WTC11 (cell line): ENCODE data around the gene AMOTL1.

Source experiments
- ARID4B ChIP-seq: sonication (generic); formaldehyde crosslinking; IDR thresholded peaks from 2 replicates; pipeline ENCODE4 v1.8.0; 2023; ENCODE audit warnings: missing genetic modification reagents, mild to moderate bottlenecking, borderline replicate concordance
- CREM ChIP-seq: sonication (generic); formaldehyde crosslinking; IDR thresholded peaks from 2 replicates; pipeline ENCODE4 v1.8.1; 2022; ENCODE audit warnings: mild to moderate bottlenecking, missing genetic modification reagents, moderate library complexity
- KAT7 ChIP-seq: sonication (generic); formaldehyde crosslinking; IDR thresholded peaks from 2 replicates; pipeline ENCODE4 v1.8.1; 2023; ENCODE audit warnings: missing genetic modification reagents, mild to moderate bottlenecking, borderline replicate concordance
- MYBL2 ChIP-seq: sonication (generic); formaldehyde crosslinking; IDR thresholded peaks from 2 replicates; pipeline ENCODE4 v1.8.1; 2023; ENCODE audit warnings: mild to moderate bottlenecking, moderate library complexity, missing genetic modification reagents
- NFATC4 ChIP-seq: fragments of 250-450 bp; sonication (Bioruptor Pico); IDR thresholded peaks from 2 replicates; pipeline ENCODE4 v1.9.0; 2021; ENCODE audit warnings: mild to moderate bottlenecking
- NR1H2 ChIP-seq: sonication (generic); formaldehyde crosslinking; IDR thresholded peaks from 2 replicates; pipeline ENCODE4 v1.9.0; 2021; ENCODE audit warnings: mild to moderate bottlenecking, moderate library complexity, missing genetic modification reagents
- NR2C2 ChIP-seq: sonication (generic); formaldehyde crosslinking; IDR thresholded peaks from 2 replicates; pipeline ENCODE4 v1.8.0; 2022; ENCODE audit warnings: mild to moderate bottlenecking, missing genetic modification reagents
- NR3C1 ChIP-seq: sonication (generic); formaldehyde crosslinking; conservative IDR thresholded peaks from 2 replicates; pipeline ENCODE4 v1.8.1; 2023; ENCODE audit warnings: low read depth, mild to moderate bottlenecking, missing genetic modification reagents
- SP1 ChIP-seq: sonication (generic); formaldehyde crosslinking; conservative IDR thresholded peaks from 2 replicates; pipeline ENCODE4 v1.8.1; 2022; ENCODE audit warnings: missing genetic modification reagents
- ZMAT4 ChIP-seq: fragments of 250-450 bp; sonication (Bioruptor Pico); IDR thresholded peaks from 2 replicates; pipeline ENCODE4 v1.9.0; 2021; ENCODE audit warnings: mild to moderate bottlenecking
- TF ChIP-seq, protein P1 (sequence below): fragments of 200-600 bp; IDR thresholded peaks from 2 replicates; pipeline ENCODE4 v1.8.0; 2022; ENCODE audit warnings: antibody characterized with exemption
- TF ChIP-seq, protein P2 (sequence below): sonication (generic); formaldehyde crosslinking; IDR thresholded peaks from 2 replicates; pipeline ENCODE4 v1.8.0; 2023; ENCODE audit warnings: missing genetic modification reagents

GRCh38 chr11:94742665-94743064 lies 25.5 kb upstream of the AMOTL1 start:
- TF ChIP-seq NR3C1 (CRISPR knock-in tag) (no peak), SP1 (CRISPR knock-in tag) (no peak), NR1H2 (no peak), NFATC4 (CRISPR knock-in tag) (no peak), KAT7 (CRISPR knock-in tag) (no peak), MYBL2 (CRISPR knock-in tag) (no peak), ARID4B (no peak), NR2C2 (no peak), CREM (CRISPR knock-in tag) (no peak), ZMAT4 (CRISPR knock-in tag) (no peak)
- TF ChIP-seq, protein P1, sequence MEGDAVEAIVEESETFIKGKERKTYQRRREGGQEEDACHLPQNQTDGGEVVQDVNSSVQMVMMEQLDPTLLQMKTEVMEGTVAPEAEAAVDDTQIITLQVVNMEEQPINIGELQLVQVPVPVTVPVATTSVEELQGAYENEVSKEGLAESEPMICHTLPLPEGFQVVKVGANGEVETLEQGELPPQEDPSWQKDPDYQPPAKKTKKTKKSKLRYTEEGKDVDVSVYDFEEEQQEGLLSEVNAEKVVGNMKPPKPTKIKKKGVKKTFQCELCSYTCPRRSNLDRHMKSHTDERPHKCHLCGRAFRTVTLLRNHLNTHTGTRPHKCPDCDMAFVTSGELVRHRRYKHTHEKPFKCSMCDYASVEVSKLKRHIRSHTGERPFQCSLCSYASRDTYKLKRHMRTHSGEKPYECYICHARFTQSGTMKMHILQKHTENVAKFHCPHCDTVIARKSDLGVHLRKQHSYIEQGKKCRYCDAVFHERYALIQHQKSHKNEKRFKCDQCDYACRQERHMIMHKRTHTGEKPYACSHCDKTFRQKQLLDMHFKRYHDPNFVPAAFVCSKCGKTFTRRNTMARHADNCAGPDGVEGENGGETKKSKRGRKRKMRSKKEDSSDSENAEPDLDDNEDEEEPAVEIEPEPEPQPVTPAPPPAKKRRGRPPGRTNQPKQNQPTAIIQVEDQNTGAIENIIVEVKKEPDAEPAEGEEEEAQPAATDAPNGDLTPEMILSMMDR = no peak
- TF ChIP-seq, protein P2, sequence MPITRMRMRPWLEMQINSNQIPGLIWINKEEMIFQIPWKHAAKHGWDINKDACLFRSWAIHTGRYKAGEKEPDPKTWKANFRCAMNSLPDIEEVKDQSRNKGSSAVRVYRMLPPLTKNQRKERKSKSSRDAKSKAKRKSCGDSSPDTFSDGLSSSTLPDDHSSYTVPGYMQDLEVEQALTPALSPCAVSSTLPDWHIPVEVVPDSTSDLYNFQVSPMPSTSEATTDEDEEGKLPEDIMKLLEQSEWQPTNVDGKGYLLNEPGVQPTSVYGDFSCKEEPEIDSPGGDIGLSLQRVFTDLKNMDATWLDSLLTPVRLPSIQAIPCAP (CRISPR knock-in tag) = no peak
